ENCODE measurements around the gene CLPTM1.

GRCh38 chr19:44973982-44974735 is 19.0 kb downstream of the CLPTM1 start:
- TF ChIP-seq, protein P1, sequence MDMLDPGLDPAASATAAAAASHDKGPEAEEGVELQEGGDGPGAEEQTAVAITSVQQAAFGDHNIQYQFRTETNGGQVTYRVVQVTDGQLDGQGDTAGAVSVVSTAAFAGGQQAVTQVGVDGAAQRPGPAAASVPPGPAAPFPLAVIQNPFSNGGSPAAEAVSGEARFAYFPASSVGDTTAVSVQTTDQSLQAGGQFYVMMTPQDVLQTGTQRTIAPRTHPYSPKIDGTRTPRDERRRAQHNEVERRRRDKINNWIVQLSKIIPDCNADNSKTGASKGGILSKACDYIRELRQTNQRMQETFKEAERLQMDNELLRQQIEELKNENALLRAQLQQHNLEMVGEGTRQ (IDR thresholded peaks at IDR 0.05; ENCODE audit: low read length), result no peak
- TF ChIP-seq CEBPB (IDR thresholded peaks at IDR 0.05; ENCODE audit: low read depth, low read length) (no peak), CTCF (IDR thresholded peaks at IDR 0.05; ENCODE audit: control extremely low read depth in 1 of 3, insufficient read depth in 1 of 3, low read depth in 1 of 3, low read length in 3 of 3) (no peak), EP300 (IDR thresholded peaks at IDR 0.05; ENCODE audit: borderline replicate concordance in 1 of 2, low read depth in 2 of 2, low read length in 2 of 2) (no peak), JUN (IDR thresholded peaks at IDR 0.05; ENCODE audit: low read depth, low read length) (no peak), PHF8 (conservative IDR thresholded peaks at IDR 0.05; ENCODE audit: low read depth, low read length) (no peak), CREB1 (IDR thresholded peaks at IDR 0.05) (no peak), RFX5 (IDR thresholded peaks at IDR 0.05; ENCODE audit: borderline replicate concordance, low read depth, low read length) (no peak)
